Gastrocnemius medialis (tissue), 4 donors: ENCODE data around the gene TEX48. TPM values are rescaled to one million over a fixed set of nuclear protein-coding genes. Genes with fewer than 3 reads are reported as not detected.

Experiments used
- ATAC-seq, 2 donors: fragments of 150-250 bp; one replicate each; pipeline ENCODE4 v1.9.1; 2016
- DNase-seq, 2 donors: peaks; one replicate each; pipeline ENCODE4 v3.0.0-alpha.2; 2019
- H3K27ac ChIP-seq, 4 donors: fragments of 200-600 bp; sonication (generic); 1 replicate in 1 of 4; 2 replicates in 3 of 4; pipeline ENCODE4 v1.5.1; 2016 to 2018; ENCODE audit warnings: mild to moderate bottlenecking in 2 of 4, moderate library complexity in 1 of 4
- H3K27me3 ChIP-seq, 3 donors: fragments of 200-600 bp; sonication (generic) in 2 of 3; 1 replicate in 1 of 3; 2 replicates in 2 of 3; pipeline versions ENCODE4 v1.5.1 to v1.6.0; 2016 to 2019; ENCODE audit warnings: mild to moderate bottlenecking in 1 of 3, moderate library complexity in 1 of 3
- H3K36me3 ChIP-seq, 2 donors: fragments of 200-600 bp; sonication (generic) in 1 of 2; one replicate each; pipeline ENCODE4 v1.5.1; 2017 to 2018
- H3K4me1 ChIP-seq, 2 donors: fragments of 200-600 bp; sonication (generic) in 1 of 2; one replicate each; pipeline ENCODE4 v1.5.1; 2016 to 2017; ENCODE audit warnings: mild to moderate bottlenecking in 2 of 2
- H3K4me3 ChIP-seq, 4 donors: fragments of 200-600 bp; sonication (generic) in 3 of 4; 1 replicate in 1 of 4; 2 replicates in 3 of 4; pipeline ENCODE4 v1.5.1; 2016 to 2019; ENCODE audit warnings: mild to moderate bottlenecking in 2 of 4
- H3K9me3 ChIP-seq, 3 donors: fragments of 200-600 bp; sonication (generic) in 2 of 3; 1 replicate in 1 of 3; 2 replicates in 2 of 3; pipeline ENCODE4 v1.5.1; 2016 to 2019
- POLR2A ChIP-seq, 2 donors: fragments of 450-650 bp; IDR thresholded peaks; one replicate each; pipeline ENCODE4 v1.6.1; 2017; ENCODE audit warnings: antibody characterized with exemption in 2 of 2, mild to moderate bottlenecking in 2 of 2, moderate library complexity in 2 of 2
- in situ Hi-C, 4 donors: fragments of 200-750 bp; cut with MboI; loops; one replicate each; pipeline versions ENCODE4 v1.15.0 to v1.8.0; 2017; ENCODE audit warnings: low sequenced_read_pairs in 4 of 4
- intact Hi-C: fragments of 100-400 bp; cut with DNase I; formaldehyde crosslinking; loops from one replicate; pipeline ENCODE4 v1.15.1; 2023; ENCODE audit warnings: low total_unique reads
- total RNA-seq, 4 donors: library from RNA; depleted of rRNA; stranded (reverse); fragments of >200 nt; gene quantifications; one replicate each; pipeline versions ENCODE4 v1.1.0 to v1.2.3, GENCODE V29; 2016
- TF ChIP-seq, protein P1 (sequence below), 5 experiments: fragments of 450-650 bp in 3 of 5; fragments of 200-600 bp in 2 of 5; sonication (generic) in 2 of 5; IDR thresholded peaks in 4 of 5; conservative IDR thresholded peaks in 1 of 5; 1 replicate in 4 of 5; 2 replicates in 1 of 5; pipeline ENCODE4 v1.5.1; 2016 to 2019; ENCODE audit warnings: antibody characterized with exemption in 5 of 5, mild to moderate bottlenecking in 3 of 5, moderate library complexity in 3 of 5

The TEX48 gene
- total RNA-seq, 4 donors from 2014 or later = not detected

DNA sequence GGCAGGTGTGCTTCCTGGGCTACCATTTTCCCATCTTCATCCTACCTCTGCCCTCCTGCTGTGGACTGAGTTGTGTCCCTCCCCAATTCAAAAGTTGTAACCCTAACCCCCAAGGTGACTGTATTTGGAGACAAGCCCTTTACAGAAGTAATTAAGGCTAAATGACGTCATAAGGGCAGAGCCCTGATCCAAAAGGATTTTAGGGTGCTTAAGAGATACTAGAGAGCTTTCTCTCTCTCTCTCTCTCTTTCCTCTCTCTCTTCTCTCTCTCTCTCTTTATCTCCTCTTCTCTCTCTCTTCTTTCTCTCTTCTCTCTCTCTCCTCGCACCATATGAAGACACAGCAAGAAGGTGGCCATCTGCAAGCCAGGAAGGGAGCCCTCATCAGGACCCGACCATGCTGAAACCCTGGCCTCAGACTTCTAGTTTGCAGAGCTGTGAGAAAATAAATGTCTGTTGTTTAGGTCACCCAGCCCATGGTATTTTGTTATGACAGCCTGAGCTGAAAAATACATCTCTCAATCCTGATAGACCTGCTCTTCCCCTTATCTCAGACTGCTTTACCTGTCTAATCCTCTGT is 36.0 kb upstream of the TEX48 start:
- intact Hi-C loops = no loop called here
- Histone ChIP-seq H3K4me3 (no peak overlapping the region), H3K27me3 (no peaks in the 10 kb centered on the region), H3K4me1 (no peaks in the 10 kb centered on the region), H3K9me3 (no peaks in the 10 kb centered on the region), H3K27ac (no peak overlapping the region), H3K36me3 (no peaks in the 10 kb centered on the region)
- in situ Hi-C loops = no loop called here
- DNase-seq = no peak
- ATAC-seq = no peak
- TF ChIP-seq POLR2A (IDR thresholded peaks at IDR 0.05) = no peak
- TF ChIP-seq, protein P1, sequence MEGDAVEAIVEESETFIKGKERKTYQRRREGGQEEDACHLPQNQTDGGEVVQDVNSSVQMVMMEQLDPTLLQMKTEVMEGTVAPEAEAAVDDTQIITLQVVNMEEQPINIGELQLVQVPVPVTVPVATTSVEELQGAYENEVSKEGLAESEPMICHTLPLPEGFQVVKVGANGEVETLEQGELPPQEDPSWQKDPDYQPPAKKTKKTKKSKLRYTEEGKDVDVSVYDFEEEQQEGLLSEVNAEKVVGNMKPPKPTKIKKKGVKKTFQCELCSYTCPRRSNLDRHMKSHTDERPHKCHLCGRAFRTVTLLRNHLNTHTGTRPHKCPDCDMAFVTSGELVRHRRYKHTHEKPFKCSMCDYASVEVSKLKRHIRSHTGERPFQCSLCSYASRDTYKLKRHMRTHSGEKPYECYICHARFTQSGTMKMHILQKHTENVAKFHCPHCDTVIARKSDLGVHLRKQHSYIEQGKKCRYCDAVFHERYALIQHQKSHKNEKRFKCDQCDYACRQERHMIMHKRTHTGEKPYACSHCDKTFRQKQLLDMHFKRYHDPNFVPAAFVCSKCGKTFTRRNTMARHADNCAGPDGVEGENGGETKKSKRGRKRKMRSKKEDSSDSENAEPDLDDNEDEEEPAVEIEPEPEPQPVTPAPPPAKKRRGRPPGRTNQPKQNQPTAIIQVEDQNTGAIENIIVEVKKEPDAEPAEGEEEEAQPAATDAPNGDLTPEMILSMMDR (IDR thresholded peaks at IDR 0.05 in 4 of 5, conservative IDR thresholded peaks at IDR 0.05 in 1 of 5) = no peak

DNA sequence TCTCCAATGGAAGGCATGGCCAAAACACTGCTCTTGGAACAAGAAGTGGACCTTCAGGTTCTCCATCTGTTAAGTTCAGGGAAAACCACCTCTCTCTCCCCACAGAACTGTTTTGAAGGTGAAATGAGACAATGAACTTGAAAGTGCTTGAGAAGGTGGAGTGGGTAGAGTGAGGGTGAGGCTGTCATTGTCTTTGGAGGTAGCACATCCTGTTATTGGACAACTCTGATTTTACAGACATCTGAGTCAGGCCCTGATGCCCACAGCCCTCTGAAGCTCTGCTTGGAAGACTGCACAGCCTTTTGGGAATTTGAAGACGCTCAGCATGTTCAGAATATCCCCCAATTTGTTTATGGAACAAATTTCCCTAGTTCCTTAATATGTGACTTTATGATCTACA is 27.6 kb upstream of the TEX48 start:
- DNase-seq = no peak
- ATAC-seq = no peak
- H3K4me1 ChIP-seq = no peaks in the 10 kb centered on the region
- in situ Hi-C loops = no loop called here
- TF ChIP-seq POLR2A (IDR thresholded peaks at IDR 0.05) = no peak
- TF ChIP-seq, protein P1 (IDR thresholded peaks at IDR 0.05 in 4 of 5, conservative IDR thresholded peaks at IDR 0.05 in 1 of 5) = no peak
- H3K36me3 ChIP-seq = no peaks in the 10 kb centered on the region
- intact Hi-C loops = no loop called here
- H3K27me3 ChIP-seq = no peaks in the 10 kb centered on the region
- H3K9me3 ChIP-seq = no peaks in the 10 kb centered on the region
- no peak overlapping the region for H3K27ac ChIP-seq
- H3K4me3 ChIP-seq = no peak overlapping the region

DNA sequence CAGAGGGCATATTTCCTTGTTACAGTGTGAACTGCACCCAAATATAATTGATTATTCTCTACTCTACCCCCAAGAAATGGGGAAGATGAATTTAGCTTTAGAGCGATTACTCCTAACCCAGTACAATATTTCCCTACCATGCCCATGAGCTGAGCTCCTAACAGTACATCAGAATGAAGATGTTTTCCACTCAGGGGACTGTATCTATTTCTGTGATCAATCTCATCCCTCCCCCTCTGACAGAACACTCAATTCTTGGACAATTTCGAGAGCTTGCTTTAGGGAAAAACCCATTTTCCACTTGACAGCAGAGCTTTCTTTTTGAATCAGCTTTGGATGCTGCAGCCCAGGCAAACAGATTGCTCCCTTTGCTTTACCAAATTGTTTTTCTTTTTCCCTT is 24.7 kb upstream of the TEX48 start:
- TF ChIP-seq, protein P1 (IDR thresholded peaks at IDR 0.05 in 4 of 5, conservative IDR thresholded peaks at IDR 0.05 in 1 of 5) = no peak
- no peak for TF ChIP-seq POLR2A (IDR thresholded peaks at IDR 0.05)
- in situ Hi-C loops = no loop called here
- no peak for ATAC-seq

DNA sequence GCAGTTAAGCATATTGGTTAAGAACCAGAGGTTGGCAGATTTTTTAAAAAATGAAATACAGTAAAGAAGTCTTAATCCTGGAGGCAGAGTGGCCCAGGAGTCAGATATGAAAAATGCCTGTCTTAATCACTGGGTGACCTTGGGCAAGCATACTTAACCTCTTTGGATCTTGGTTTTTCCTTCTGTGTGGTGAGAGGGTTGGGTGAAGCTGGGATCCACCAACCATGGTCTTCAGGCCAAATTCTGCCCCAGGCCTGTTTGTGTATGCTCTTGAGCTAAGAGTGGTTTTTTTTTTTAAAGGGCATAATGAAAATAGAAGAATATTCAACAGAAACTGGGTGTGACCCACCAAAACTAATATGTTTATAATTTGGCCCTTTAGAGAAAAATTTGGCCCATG is 20.0 kb upstream of the TEX48 start:
- Histone ChIP-seq H3K4me3 (no peak overlapping the region), H3K27me3 (no peaks in the 10 kb centered on the region), H3K9me3 (no peaks in the 10 kb centered on the region), H3K27ac (no peak overlapping the region), H3K36me3 (no peaks in the 10 kb centered on the region), H3K4me1 (no peaks in the 10 kb centered on the region)
- in situ Hi-C loops (no loop called here), intact Hi-C loops (no loop called here)
- ATAC-seq = no peak
- no peak for DNase-seq
- no peak for TF ChIP-seq POLR2A (IDR thresholded peaks at IDR 0.05)
- TF ChIP-seq, protein P1 (IDR thresholded peaks at IDR 0.05 in 4 of 5, conservative IDR thresholded peaks at IDR 0.05 in 1 of 5) = no peak

More for the DNA sequence above, 24.7 kb upstream of the TEX48 start:
- Histone ChIP-seq H3K27ac (no peak overlapping the region), H3K4me3 (no peak overlapping the region), H3K27me3 (no peaks in the 10 kb centered on the region), H3K4me1 (no peaks in the 10 kb centered on the region), H3K36me3 (no peaks in the 10 kb centered on the region), H3K9me3 (no peaks in the 10 kb centered on the region)
- intact Hi-C loops = no loop called here
- DNase-seq = no peak

DNA sequence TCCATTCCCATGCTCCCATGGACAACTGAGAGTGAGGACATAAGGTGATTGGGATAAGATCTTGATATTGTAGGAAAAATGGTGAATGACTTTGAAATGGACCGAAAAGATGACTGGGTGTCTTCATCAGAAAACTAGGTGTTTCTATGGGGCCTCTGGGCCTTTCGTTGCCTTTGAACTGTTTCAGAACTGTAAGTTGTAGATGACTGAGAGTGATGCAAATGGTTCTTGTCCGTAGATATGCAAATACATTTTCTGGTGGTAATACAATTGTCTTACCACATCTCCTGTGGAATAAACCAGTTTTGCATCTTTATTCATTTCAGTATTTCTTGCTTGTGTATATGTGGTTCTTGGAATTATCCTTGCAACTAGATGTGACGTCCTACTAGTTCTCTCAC is 16.0 kb upstream of the TEX48 start:
- no peak for TF ChIP-seq POLR2A (IDR thresholded peaks at IDR 0.05)
- TF ChIP-seq, protein P1 (IDR thresholded peaks at IDR 0.05 in 4 of 5, conservative IDR thresholded peaks at IDR 0.05 in 1 of 5) = no peak
- Histone ChIP-seq H3K36me3 (no peaks in the 10 kb centered on the region), H3K27ac (no peak overlapping the region), H3K27me3 (no peaks in the 10 kb centered on the region), H3K9me3 (no peaks in the 10 kb centered on the region), H3K4me1 (no peaks in the 10 kb centered on the region), H3K4me3 (no peak overlapping the region)
- intact Hi-C loops (no loop called here), in situ Hi-C loops (loop anchor here in 1 of 4 donors (25.0 kb wide), 1 partner anchor 814 kb away; no protein-coding TSS in a partner anchor)
- ATAC-seq (no peak), DNase-seq (no peak)
